Kidney capillary endothelial cell (primary cell): ENCODE results near the gene KIF4A.
"Not testable (repeated sequence)": the region's sequence is repeated elsewhere in the genome, so short reads cannot be mapped to it uniquely, and the experiment has no call there.

Experiments
- DNase-seq: peaks from one replicate; pipeline ENCODE4 v3.0.0-alpha.2; 2018; ENCODE audit warnings: low spot score

The KIF4A gene

GRCh38 chrX:70292788-70293187 is 2.9 kb downstream of the KIF4A start:
- no peak for DNase-seq

GRCh38 chrX:70293621-70294020 is 3.7 kb downstream of the KIF4A start:
- no peak for DNase-seq

GRCh38 chrX:70301716-70302115 is 11.8 kb downstream of the KIF4A start:
- peak; percentile 12 for DNase-seq

- DNase-seq = no peak
Observed at GRCh38 chrX:70313503-70313902, 23.6 kb downstream of the KIF4A start.

GRCh38 chrX:70322784-70323183 is 32.9 kb downstream of the KIF4A start:
- no peak for DNase-seq

GRCh38 chrX:70323628-70324027 is 33.7 kb downstream of the KIF4A start:
- not testable (repeated sequence) for DNase-seq

- no peak for DNase-seq
Observed at GRCh38 chrX:70324326-70324725, 34.4 kb downstream of the KIF4A start.

GRCh38 chrX:70331161-70331560 is 41.3 kb downstream of the KIF4A start:
- DNase-seq = no peak

GRCh38 chrX:70332600-70332999 is 42.7 kb downstream of the KIF4A start:
- no peak for DNase-seq

GRCh38 chrX:70336767-70337166 is 46.9 kb downstream of the KIF4A start:
- DNase-seq = no peak

GRCh38 chrX:70338290-70338689 is 48.4 kb downstream of the KIF4A start:
- no peak for DNase-seq

- no peak for DNase-seq
Observed at GRCh38 chrX:70343435-70343834, 53.5 kb downstream of the KIF4A start.

GRCh38 chrX:70346418-70347070 is 56.6 kb downstream of the KIF4A start:
- DNase-seq = no peak

GRCh38 chrX:70348825-70349224 is 58.9 kb downstream of the KIF4A start:
- not testable (repeated sequence) for DNase-seq

- DNase-seq = not testable (repeated sequence)
Observed at GRCh38 chrX:70349367-70350125, 59.6 kb downstream of the KIF4A start.

- DNase-seq = no peak
Observed at GRCh38 chrX:70352496-70352895, 62.6 kb downstream of the KIF4A start.

- no peak for DNase-seq
Observed at GRCh38 chrX:70353514-70353913, 63.6 kb downstream of the KIF4A start.

GRCh38 chrX:70354716-70355115 is 64.8 kb downstream of the KIF4A start:
- DNase-seq = no peak

GRCh38 chrX:70359458-70359857 is 69.6 kb downstream of the KIF4A start:
- no peak for DNase-seq

GRCh38 chrX:70360366-70360765 is 70.5 kb downstream of the KIF4A start:
- DNase-seq = no peak

- not testable (repeated sequence) for DNase-seq
Observed at GRCh38 chrX:70368731-70369130, 78.8 kb downstream of the KIF4A start.

GRCh38 chrX:70386235-70386634 is 96.3 kb downstream of the KIF4A start:
- no peak for DNase-seq

- DNase-seq = peak; percentile 15
Observed at GRCh38 chrX:70398899-70399298, 109.0 kb downstream of the KIF4A start.

GRCh38 chrX:70400181-70400580 is 110.3 kb downstream of the KIF4A start:
- DNase-seq = not testable (repeated sequence)
